Panc1 (cell line): ENCODE measurements around the gene LURAP1L. TPM values are rescaled to one million over a fixed set of nuclear protein-coding genes. Genes with fewer than 3 reads are reported as not detected.

Source experiments
- ATAC-seq: fragments of 200-7000 bp; cut with Tn5 transposase; 2 replicates; pipeline ENCODE4 v1.9.1; 2020; ENCODE audit warnings: mild to moderate bottlenecking, moderate library complexity
- BruUV-seq: library from RNA; stranded (reverse); fragments of 400-500 nt; replicated peaks from 2 replicates; lab custom pipeline; 2021; lab: Mats Ljungman, UMichigan
- CTCF ChIA-PET: fragments of 300-600 bp; sonication (Branson Sonifier 250); formaldehyde crosslinking; loops from one replicate; lab custom pipeline; 2022; ENCODE audit warnings: antibody characterized with exemption; lab: Charles Lee
- POLR2A ChIA-PET: fragments of 300-600 bp; sonication (Branson Sonifier 250); formaldehyde crosslinking; loops from one replicate; lab custom pipeline; 2022; ENCODE audit warnings: antibody characterized with exemption; lab: Charles Lee
- DNase-seq: peaks from one replicate; pipeline ENCODE4 v3.0.0-alpha.2; 2010; ENCODE audit warnings: low read depth, low spot score
- H3K27ac ChIP-seq: 2 replicates; pipeline ENCODE4 v1.5.1; 2011; ENCODE audit warnings: mild to moderate bottlenecking, low read length, inconsistent platforms
- H3K27me3 ChIP-seq: fragments of 200-500 bp; sonication (Bioruptor generic); 2 replicates; pipeline ENCODE4 v1.6.0; 2014; ENCODE audit warnings: low read length, inconsistent platforms; ENCODE audit not compliant: control insufficient read depth, insufficient read depth
- H3K36me3 ChIP-seq: fragments of 200-500 bp; sonication (Bioruptor generic); 2 replicates; pipeline ENCODE4 v1.5.1; 2014; ENCODE audit warnings: inconsistent platforms, mild to moderate bottlenecking, low read length, moderate library complexity; ENCODE audit not compliant: control insufficient read depth, insufficient read depth
- H3K4me1 ChIP-seq: 2 replicates; pipeline ENCODE4 v1.5.1; 2011; ENCODE audit warnings: inconsistent platforms, mild to moderate bottlenecking, low read length, moderate library complexity; ENCODE audit not compliant: control insufficient read depth, insufficient read depth
- H3K4me3 ChIP-seq, 2 experiments: 2 replicates each; pipeline ENCODE4 v1.5.1; 2011 to 2012; ENCODE audit warnings: low read depth in 2 of 2, low read length in 2 of 2, mild to moderate bottlenecking in 2 of 2, inconsistent platforms in 1 of 2, moderate library complexity in 1 of 2
- H3K9me3 ChIP-seq: fragments of 200-500 bp; sonication (Bioruptor generic); 2 replicates; pipeline ENCODE4 v1.5.1; 2014; ENCODE audit warnings: low read depth, mild to moderate bottlenecking, inconsistent platforms, low read length, moderate library complexity; ENCODE audit not compliant: control insufficient read depth, insufficient read depth
- CTCF ChIP-seq: fragments of 450-650 bp; IDR thresholded peaks from 2 replicates; pipeline ENCODE4 v1.5.1; 2017; ENCODE audit warnings: mild to moderate bottlenecking
- POLR2AphosphoS5 ChIP-seq: IDR thresholded peaks from 2 replicates; pipeline ENCODE4 v1.6.1; 2012; ENCODE audit warnings: mild to moderate bottlenecking, low read depth, low read length, moderate library complexity
- REST ChIP-seq, 2 experiments: IDR thresholded peaks; 2 replicates each; pipeline ENCODE4 v1.6.1; 2011 to 2012; ENCODE audit warnings: low read depth in 2 of 2, control low read depth in 1 of 2, low read length in 1 of 2, mild to moderate bottlenecking in 1 of 2, moderate library complexity in 1 of 2; ENCODE audit not compliant: insufficient read depth in 1 of 2
- SIN3A ChIP-seq: IDR thresholded peaks from 2 replicates; pipeline ENCODE4 v1.6.1; 2012; ENCODE audit warnings: low read depth, mild to moderate bottlenecking, low read length, moderate library complexity, borderline replicate concordance; ENCODE audit not compliant: insufficient read depth
- TCF7L2 ChIP-seq: IDR thresholded peaks from 2 replicates; pipeline ENCODE4 v1.6.1; 2011; ENCODE audit warnings: mild to moderate bottlenecking, low read depth, low read length, inconsistent platforms
- in situ Hi-C: cut with HindIII; loops from 2 replicates; pipeline ENCODE4 v1.10.0; 2016; ENCODE audit warnings: low sequenced_read_pairs, low pct_unique_long_range_greater_than_20kb
- intact Hi-C: fragments of 100-400 bp; cut with micrococcal nuclease; formaldehyde crosslinking; loops from one replicate; pipeline ENCODE4 v1.10.0; 2022; ENCODE audit not compliant: unreplicated experiment
- total RNA-seq: library from RNA; stranded (reverse); gene quantifications from one replicate; pipeline ENCODE4 v1.2.1, GENCODE V29; 2021; ENCODE audit not compliant: unreplicated experiment

The LURAP1L gene
- total RNA-seq, 1 experiment from 2014 or later = 6.8 TPM

- Histone ChIP-seq H3K27ac (peak overlapping the region; percentile 88; the same call in 1 of the 2 replicates), H3K4me3 (peak overlapping the region in 1 of 2 experiments; percentile 9; a peak in 1 of 4 replicates), H3K4me1 (peaks cover 30% of the 10 kb centered on the region), H3K9me3 (no peaks in the 10 kb centered on the region), H3K36me3 (no peaks in the 10 kb centered on the region), H3K27me3 (no peaks in the 10 kb centered on the region)
- in situ Hi-C loops (no loop called here), intact Hi-C loops (no loop called here)
- ATAC-seq (no peak), DNase-seq (no peak)
- ChIA-PET POLR2A (no interaction called here), CTCF (no interaction called here)
- TF ChIP-seq CTCF (no peak), POLR2AphosphoS5 (no peak), TCF7L2 (no peak), REST (IDR thresholded peaks at IDR 0.05; ENCODE audit: insufficient read depth in 1 of 2, low read depth in 2 of 2, low read length in 1 of 2) (no peak), SIN3A (no peak)
- TSS peak; percentile 71 for BruUV-seq
Observed at GRCh38 chr9:12813533-12813932, 38.7 kb downstream of the LURAP1L start.

GRCh38 chr9:12813960-12814876, 39.4 kb downstream of the LURAP1L start:
- Histone ChIP-seq H3K9me3 (no peaks in the 10 kb centered on the region), H3K36me3 (no peaks in the 10 kb centered on the region), H3K27ac (peak overlapping the region; percentile 88), H3K4me1 (peaks cover 30% of the 10 kb centered on the region), H3K27me3 (no peaks in the 10 kb centered on the region), H3K4me3 (peak overlapping the region; percentile 9 to 14; a peak in 3 of 4 replicates)
- ChIA-PET CTCF (no interaction called here), POLR2A (no interaction called here)
- TF ChIP-seq TCF7L2 (no peak), POLR2AphosphoS5 (no peak), REST (IDR thresholded peaks at IDR 0.05; ENCODE audit: insufficient read depth in 1 of 2, low read depth in 2 of 2, low read length in 1 of 2) (no peak), CTCF (no peak), SIN3A (no peak)
- peak; percentile 82 for ATAC-seq
- no TSS peak for BruUV-seq
- DNase-seq = peak; percentile 80
- in situ Hi-C loops = no loop called here
- intact Hi-C loops = no loop called here
